BJ (cell line): Measurements from ENCODE around the gene MAP3K10. TPM values are rescaled to one million over a fixed set of nuclear protein-coding genes. Genes with fewer than 3 reads are reported as not detected.

Source experiments
- CTCF ChIA-PET: fragments of 350-600 bp; formaldehyde crosslinking; extraction: SDS; loops from one replicate; lab custom pipeline; 2021; ENCODE audit warnings: antibody characterized with exemption, inconsistent platforms; lab: Yijun Ruan, JAX
- POLR2A ChIA-PET: fragments of 300-600 bp; sonication (Branson Sonifier 250); formaldehyde crosslinking; extraction: SDS; loops from one replicate; lab custom pipeline; 2021; ENCODE audit warnings: antibody characterized with exemption; lab: Charles Lee
- DNase-seq: peaks from one replicate; pipeline ENCODE4 v3.0.0-alpha.2; 2011; ENCODE audit warnings: low read depth
- H3K27me3 ChIP-seq: 2 replicates; pipeline ENCODE4 v1.6.0; 2011; ENCODE audit warnings: low read length; ENCODE audit not compliant: control insufficient read depth, insufficient read depth
- H3K36me3 ChIP-seq: 2 replicates; pipeline ENCODE4 v1.5.1; 2011; ENCODE audit warnings: low read length; ENCODE audit not compliant: control insufficient read depth, insufficient read depth
- H3K4me3 ChIP-seq: 2 replicates; pipeline ENCODE4 v1.5.1; 2011; ENCODE audit warnings: low read depth, mild to moderate bottlenecking, control low read depth, low read length
- polyA plus RNA-seq: library from polyadenylated mRNA; depleted of rRNA; stranded (reverse); fragments of >200 nt; gene quantifications from 2 replicates; pipeline ENCODE4 v1.2.3, GENCODE V29; 2011
- TF ChIP-seq, protein P1 (sequence below): IDR thresholded peaks from 2 replicates; pipeline ENCODE4 v1.5.1; 2011; ENCODE audit warnings: low read depth, mild to moderate bottlenecking, control low read depth, inconsistent platforms, low read length, moderate library complexity; ENCODE audit not compliant: insufficient read depth

MAP3K10 gene
- polyA plus RNA-seq, 1 experiment, result 3.6 TPM

DNA sequence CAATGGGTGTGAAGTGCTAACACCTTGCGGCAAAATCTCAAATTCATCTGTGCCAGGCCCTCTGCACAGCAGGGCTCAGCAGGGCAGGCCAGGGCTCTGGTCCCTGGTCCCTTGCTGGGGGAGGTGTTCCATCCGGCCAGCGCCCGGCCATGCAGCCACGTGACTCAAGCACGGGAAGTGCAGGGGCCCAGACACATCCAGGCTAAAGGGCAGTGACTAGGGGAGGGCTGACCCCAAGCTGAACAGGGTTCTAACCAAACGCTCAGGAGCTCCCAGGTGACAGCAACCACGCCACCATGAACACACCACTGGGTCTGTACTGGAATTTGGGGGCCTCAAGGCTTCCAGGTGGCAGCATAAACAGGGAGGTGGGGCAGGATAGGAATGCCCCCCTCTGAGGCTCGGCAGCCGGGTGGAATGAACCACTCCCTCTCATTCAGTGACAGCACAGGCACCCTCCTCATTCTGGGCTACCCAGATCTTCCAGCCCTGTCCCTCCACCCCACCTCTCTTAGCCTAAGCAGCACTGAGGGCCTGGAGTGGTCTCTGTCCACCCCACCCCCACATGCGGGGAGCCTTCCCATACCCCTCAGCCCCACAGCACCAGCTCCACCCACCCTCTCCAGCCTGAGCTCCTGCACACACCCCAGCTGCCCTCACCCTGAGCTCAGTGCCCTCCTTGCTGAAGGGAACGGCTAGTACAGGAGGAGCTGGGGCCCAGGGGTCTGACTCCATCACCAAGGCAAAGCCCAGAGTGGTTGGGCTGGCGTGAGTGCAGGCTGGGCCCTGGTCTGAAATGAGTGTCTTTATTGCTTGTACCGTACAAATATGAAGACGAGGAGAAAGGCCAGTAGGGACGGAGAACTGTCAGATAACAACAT, 40.6 kb downstream of the MAP3K10 start:
- H3K4me3 ChIP-seq, result no peak overlapping the region
- ChIA-PET CTCF (interaction anchor here (0.6 to 1.4 kb wide), 3 partner anchors 8 to 69 kb away, joined by 3 to 4 read pairs (median 3); no protein-coding TSS in a partner anchor), POLR2A (no interaction called here)
- TF ChIP-seq, protein P1, sequence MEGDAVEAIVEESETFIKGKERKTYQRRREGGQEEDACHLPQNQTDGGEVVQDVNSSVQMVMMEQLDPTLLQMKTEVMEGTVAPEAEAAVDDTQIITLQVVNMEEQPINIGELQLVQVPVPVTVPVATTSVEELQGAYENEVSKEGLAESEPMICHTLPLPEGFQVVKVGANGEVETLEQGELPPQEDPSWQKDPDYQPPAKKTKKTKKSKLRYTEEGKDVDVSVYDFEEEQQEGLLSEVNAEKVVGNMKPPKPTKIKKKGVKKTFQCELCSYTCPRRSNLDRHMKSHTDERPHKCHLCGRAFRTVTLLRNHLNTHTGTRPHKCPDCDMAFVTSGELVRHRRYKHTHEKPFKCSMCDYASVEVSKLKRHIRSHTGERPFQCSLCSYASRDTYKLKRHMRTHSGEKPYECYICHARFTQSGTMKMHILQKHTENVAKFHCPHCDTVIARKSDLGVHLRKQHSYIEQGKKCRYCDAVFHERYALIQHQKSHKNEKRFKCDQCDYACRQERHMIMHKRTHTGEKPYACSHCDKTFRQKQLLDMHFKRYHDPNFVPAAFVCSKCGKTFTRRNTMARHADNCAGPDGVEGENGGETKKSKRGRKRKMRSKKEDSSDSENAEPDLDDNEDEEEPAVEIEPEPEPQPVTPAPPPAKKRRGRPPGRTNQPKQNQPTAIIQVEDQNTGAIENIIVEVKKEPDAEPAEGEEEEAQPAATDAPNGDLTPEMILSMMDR, result no peak
- DNase-seq, result no peak
- no peaks in the 10 kb centered on the region for H3K27me3 ChIP-seq
- peaks cover 20% of the 10 kb centered on the region for H3K36me3 ChIP-seq

DNA sequence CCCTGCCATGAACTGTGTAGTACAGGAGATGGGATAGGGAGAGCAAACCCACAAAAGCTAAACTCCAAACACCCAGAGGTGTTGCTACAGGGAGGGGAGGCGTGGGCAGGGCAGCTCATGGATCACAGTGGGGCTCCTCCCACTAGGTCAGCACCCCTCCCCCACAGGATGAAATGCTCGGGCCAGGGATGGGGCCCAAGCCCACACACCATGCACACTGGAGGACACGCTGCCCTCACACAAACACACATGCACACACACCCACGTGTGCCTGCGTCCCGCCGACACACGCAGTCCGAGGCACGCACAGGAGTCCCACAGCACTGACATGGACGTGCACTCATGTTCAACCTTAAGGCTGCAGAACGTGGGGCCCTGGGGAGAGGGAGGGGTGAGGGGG, 41.3 kb downstream of the MAP3K10 start:
- no peak overlapping the region for H3K4me3 ChIP-seq
- POLR2A ChIA-PET, result no interaction called here
- CTCF ChIA-PET, result interaction anchor here (0.9 to 1.4 kb wide), 2 partner anchors 9 to 68 kb away, joined by 3 read pairs; no protein-coding TSS in a partner anchor
- TF ChIP-seq, protein P1, result no peak
- peaks cover 23% of the 10 kb centered on the region for H3K36me3 ChIP-seq
- no peaks in the 10 kb centered on the region for H3K27me3 ChIP-seq
- DNase-seq, result no peak

DNA sequence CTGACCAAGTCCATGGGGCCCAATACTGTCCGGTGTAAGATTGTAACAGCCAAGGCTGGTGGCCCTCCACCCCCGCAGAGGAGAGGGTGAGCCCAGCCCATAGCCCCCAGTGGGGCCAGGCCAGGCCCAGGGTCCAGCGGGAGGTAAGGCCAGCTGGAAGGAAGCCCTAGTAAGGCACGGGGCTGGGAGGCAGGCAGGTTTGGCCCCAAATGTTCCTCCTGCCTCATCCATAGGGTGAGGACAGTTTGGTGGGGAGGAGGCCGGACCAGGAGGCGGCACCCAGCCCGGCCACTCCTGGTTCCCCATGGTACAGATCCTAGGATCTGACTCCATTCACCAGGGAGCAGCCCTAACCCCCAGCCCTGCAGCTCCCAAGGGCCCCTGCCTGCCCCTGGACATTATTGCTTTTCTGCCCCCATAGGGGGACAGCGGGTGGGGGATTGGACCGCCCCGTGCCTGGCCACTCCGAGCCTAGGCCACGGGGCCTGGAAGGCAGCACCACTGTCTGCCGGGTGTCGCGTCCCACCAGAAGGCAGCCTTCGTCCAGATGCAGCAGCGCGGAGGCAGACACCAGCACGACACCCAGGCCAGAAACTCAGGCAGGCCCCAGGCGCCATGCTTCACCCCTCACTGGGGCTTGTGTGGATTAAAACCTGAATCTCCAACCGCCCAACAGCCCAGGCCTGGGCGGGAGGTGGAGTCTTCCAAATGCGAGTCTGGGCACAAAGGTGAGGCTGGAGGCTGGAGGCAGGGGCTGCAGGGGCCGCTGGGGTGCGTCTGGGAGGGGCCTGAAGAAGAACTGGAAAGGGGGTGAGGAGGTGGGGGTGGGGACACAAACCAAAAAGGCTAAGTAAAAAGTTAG, 42.0 kb downstream of the MAP3K10 start:
- TF ChIP-seq, protein P1, result no peak
- ChIA-PET POLR2A (no interaction called here), CTCF (interaction anchor here (1.3 to 1.4 kb wide), 2 partner anchors 67 to 390 kb away, joined by 3 read pairs; no protein-coding TSS in a partner anchor)
- no peak overlapping the region for H3K4me3 ChIP-seq
- peaks cover 27% of the 10 kb centered on the region for H3K36me3 ChIP-seq
- no peaks in the 10 kb centered on the region for H3K27me3 ChIP-seq
- DNase-seq, result no peak

DNA sequence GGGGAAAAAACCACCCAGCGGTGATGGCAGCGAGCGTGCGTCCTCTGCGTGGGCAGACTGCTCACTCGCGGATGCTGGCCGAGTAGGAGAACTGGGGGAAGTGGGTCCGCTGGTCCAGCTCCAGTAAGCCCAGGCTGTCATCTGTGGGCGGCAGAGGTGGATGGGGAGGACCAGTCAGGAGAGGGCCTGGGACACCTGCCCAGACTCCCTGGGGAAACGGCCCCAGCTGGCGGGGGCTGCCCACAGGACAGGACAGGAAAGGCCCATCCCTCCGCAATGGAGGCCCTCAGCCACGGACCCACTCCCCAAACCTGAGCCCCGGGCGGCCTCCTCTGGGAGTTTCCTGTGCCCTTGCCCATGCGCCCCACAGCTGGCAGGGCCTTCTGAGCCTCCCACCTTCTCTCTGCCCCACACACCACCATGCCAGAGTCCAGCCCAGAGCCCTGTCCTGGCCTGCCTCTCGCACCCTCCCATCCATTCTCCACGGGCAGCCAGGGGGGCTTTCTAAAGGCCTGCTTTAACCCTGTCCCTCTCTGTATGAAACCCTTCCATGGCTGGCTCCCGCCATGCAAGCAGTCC, 42.7 kb downstream of the MAP3K10 start:
- CTCF ChIA-PET, result interaction anchor here (0.6 to 1.3 kb wide), 2 partner anchors 390 to 438 kb away, joined by 3 read pairs; no protein-coding TSS in a partner anchor
- no peaks in the 10 kb centered on the region for H3K27me3 ChIP-seq
- DNase-seq, result no peak
- TF ChIP-seq, protein P1, result no peak
- POLR2A ChIA-PET, result interaction anchor here (0.8 kb wide), 1 partner anchor 1699 kb away, joined by 5 read pairs; no protein-coding TSS in a partner anchor
- H3K4me3 ChIP-seq, result no peak overlapping the region
- peaks cover 30% of the 10 kb centered on the region for H3K36me3 ChIP-seq
